Transverse colon (tissue), 4 donors: ENCODE results near the gene PPP2R5B.

Source experiments
- CTCF ChIP-seq, 5 experiments: fragments of 200-600 bp in 3 of 5; fragments of 450-650 bp in 2 of 5; sonication (generic) in 3 of 5; IDR thresholded peaks; 1 replicate in 2 of 5; 2 replicates in 3 of 5; pipeline ENCODE4 v1.5.1; 2016 to 2017; ENCODE audit warnings: antibody characterized with exemption in 5 of 5, inconsistent platforms in 3 of 5, mild to moderate bottlenecking in 2 of 5, moderate library complexity in 1 of 5
- EP300 ChIP-seq: sonication (generic); formaldehyde crosslinking; IDR thresholded peaks from one replicate; pipeline ENCODE4 v1.6.1; 2017; ENCODE audit warnings: antibody characterized with exemption, low read depth
- POLR2A ChIP-seq: fragments of 450-650 bp; IDR thresholded peaks from one replicate; pipeline ENCODE4 v1.6.1; 2016; ENCODE audit warnings: antibody characterized with exemption, mild to moderate bottlenecking, moderate library complexity
- POLR2AphosphoS5 ChIP-seq, 3 donors: sonication (generic); formaldehyde crosslinking; IDR thresholded peaks; one replicate each; pipeline ENCODE4 v1.6.1; 2016; ENCODE audit warnings: antibody characterized with exemption in 3 of 3

- TF ChIP-seq POLR2AphosphoS5 (IDR thresholded peaks at IDR 0.05) (no peak), CTCF (IDR thresholded peaks at IDR 0.05) (no peak), EP300 (no peak), POLR2A (no peak)
Observed at GRCh38 chr11:64960719-64961118, 36.2 kb downstream of the PPP2R5B start.
